ENCODE results near the gene CNDP1. TPM values are rescaled to one million over a fixed set of nuclear protein-coding genes. Genes with fewer than 3 reads are reported as not detected.

The CNDP1 gene
- polyA plus RNA-seq, 1 donor from 2014 or later: 2.1 TPM

DNA sequence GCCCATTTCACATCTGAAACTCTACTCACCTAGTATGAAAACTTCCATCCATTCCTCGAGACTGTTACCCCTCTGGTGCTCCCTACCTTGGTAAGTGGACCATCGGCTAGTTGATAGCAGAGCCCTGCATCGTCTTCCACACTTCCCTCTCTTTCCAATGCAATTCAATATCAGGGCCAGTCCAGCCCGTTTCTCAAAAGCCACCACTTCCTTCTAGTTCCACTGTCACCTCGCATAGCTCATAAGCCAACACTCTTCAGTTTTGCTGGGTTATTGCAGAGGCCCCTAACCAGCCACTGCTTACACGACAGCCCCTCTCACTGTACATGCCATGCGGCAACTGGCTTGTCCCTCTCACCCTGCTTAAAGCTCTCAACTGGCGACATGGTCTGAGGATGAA is 53.1 kb downstream of the CNDP1 start:
- H3K4me2 ChIP-seq (ENCODE audit: low read length): no peak overlapping the region
- no peaks in the 10 kb centered on the region for H3K27me3 ChIP-seq (ENCODE audit: insufficient read depth, low read depth, low read length)
- H3K9me2 ChIP-seq (ENCODE audit: insufficient read depth, low read length): no peaks in the 10 kb centered on the region
- no peak overlapping the region for H2AFZ ChIP-seq (ENCODE audit: low read depth, low read length)
- no peak overlapping the region for H3K27ac ChIP-seq (ENCODE audit: low read length)
- no peaks in the 10 kb centered on the region for H4K20me1 ChIP-seq (ENCODE audit: insufficient read depth)
- no peaks in the 10 kb centered on the region for H3F3A ChIP-seq (ENCODE audit: insufficient read depth, low read length, poor library complexity, severe bottlenecking)
- H3K79me2 ChIP-seq (replicated peaks; ENCODE audit: insufficient read depth, low read length): no peaks in the 10 kb centered on the region
- H3K36me3 ChIP-seq (ENCODE audit: insufficient read depth, low read length): no peaks in the 10 kb centered on the region
- TF ChIP-seq MXI1 (conservative IDR thresholded peaks at IDR 0.05; ENCODE audit: poor library complexity, severe bottlenecking): no peak
- TF ChIP-seq RAD21 (conservative IDR thresholded peaks at IDR 0.05): no peak
- TF ChIP-seq TAF1 (IDR thresholded peaks at IDR 0.05; ENCODE audit: low read depth): no peak
- no peak for TF ChIP-seq POLR2AphosphoS5 (IDR thresholded peaks at IDR 0.05)
- no peak for TF ChIP-seq EP300 (conservative IDR thresholded peaks at IDR 0.05; ENCODE audit: poor library complexity, severe bottlenecking)
- no peak for TF ChIP-seq EZH2 (IDR thresholded peaks at IDR 0.05; ENCODE audit: borderline replicate concordance, insufficient read depth, low read length, poor library complexity, severe bottlenecking)
- TF ChIP-seq, protein P1, sequence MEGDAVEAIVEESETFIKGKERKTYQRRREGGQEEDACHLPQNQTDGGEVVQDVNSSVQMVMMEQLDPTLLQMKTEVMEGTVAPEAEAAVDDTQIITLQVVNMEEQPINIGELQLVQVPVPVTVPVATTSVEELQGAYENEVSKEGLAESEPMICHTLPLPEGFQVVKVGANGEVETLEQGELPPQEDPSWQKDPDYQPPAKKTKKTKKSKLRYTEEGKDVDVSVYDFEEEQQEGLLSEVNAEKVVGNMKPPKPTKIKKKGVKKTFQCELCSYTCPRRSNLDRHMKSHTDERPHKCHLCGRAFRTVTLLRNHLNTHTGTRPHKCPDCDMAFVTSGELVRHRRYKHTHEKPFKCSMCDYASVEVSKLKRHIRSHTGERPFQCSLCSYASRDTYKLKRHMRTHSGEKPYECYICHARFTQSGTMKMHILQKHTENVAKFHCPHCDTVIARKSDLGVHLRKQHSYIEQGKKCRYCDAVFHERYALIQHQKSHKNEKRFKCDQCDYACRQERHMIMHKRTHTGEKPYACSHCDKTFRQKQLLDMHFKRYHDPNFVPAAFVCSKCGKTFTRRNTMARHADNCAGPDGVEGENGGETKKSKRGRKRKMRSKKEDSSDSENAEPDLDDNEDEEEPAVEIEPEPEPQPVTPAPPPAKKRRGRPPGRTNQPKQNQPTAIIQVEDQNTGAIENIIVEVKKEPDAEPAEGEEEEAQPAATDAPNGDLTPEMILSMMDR (IDR thresholded peaks at IDR 0.05; ENCODE audit: poor library complexity, severe bottlenecking): no peak
- no peak for TF ChIP-seq SMC3 (conservative IDR thresholded peaks at IDR 0.05; ENCODE audit: poor library complexity)
- TF ChIP-seq, protein P2, sequence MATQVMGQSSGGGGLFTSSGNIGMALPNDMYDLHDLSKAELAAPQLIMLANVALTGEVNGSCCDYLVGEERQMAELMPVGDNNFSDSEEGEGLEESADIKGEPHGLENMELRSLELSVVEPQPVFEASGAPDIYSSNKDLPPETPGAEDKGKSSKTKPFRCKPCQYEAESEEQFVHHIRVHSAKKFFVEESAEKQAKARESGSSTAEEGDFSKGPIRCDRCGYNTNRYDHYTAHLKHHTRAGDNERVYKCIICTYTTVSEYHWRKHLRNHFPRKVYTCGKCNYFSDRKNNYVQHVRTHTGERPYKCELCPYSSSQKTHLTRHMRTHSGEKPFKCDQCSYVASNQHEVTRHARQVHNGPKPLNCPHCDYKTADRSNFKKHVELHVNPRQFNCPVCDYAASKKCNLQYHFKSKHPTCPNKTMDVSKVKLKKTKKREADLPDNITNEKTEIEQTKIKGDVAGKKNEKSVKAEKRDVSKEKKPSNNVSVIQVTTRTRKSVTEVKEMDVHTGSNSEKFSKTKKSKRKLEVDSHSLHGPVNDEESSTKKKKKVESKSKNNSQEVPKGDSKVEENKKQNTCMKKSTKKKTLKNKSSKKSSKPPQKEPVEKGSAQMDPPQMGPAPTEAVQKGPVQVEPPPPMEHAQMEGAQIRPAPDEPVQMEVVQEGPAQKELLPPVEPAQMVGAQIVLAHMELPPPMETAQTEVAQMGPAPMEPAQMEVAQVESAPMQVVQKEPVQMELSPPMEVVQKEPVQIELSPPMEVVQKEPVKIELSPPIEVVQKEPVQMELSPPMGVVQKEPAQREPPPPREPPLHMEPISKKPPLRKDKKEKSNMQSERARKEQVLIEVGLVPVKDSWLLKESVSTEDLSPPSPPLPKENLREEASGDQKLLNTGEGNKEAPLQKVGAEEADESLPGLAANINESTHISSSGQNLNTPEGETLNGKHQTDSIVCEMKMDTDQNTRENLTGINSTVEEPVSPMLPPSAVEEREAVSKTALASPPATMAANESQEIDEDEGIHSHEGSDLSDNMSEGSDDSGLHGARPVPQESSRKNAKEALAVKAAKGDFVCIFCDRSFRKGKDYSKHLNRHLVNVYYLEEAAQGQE (IDR thresholded peaks at IDR 0.05; ENCODE audit: borderline replicate concordance): no peak
- H3K9me3 ChIP-seq (ENCODE audit: low read length): no peaks in the 10 kb centered on the region
- no peak overlapping the region for H3K4me3 ChIP-seq (ENCODE audit: low read length)
- no peak overlapping the region for H3K9ac ChIP-seq (ENCODE audit: low read length)

DNA sequence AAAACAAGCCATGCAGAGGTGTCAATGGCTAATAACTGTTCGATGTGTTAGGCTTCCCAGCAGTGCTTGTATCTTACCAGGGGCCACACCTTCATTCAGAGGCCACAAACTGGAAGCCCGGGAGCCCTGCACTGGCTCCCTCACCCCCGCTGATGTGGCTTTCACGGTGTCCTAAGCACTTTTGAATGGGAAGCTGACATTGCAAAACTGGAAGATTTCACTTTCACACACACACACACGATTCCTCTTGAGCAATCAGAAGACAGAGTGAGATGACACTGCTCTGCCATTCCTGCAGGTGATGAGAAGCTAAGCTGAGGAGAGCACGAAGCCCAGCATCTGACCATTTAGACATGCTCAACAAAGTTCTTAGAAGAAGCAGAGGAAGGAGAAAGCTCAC is 54.7 kb downstream of the CNDP1 start:
- no peaks in the 10 kb centered on the region for H3K9me2 ChIP-seq (ENCODE audit: insufficient read depth, low read length)
- no peak overlapping the region for H3K4me3 ChIP-seq (ENCODE audit: low read length)
- H3K9ac ChIP-seq (ENCODE audit: low read length): no peak overlapping the region
- H3K79me2 ChIP-seq (replicated peaks; ENCODE audit: insufficient read depth, low read length): no peaks in the 10 kb centered on the region
- H3K27me3 ChIP-seq (ENCODE audit: insufficient read depth, low read depth, low read length): no peaks in the 10 kb centered on the region
- H3K27ac ChIP-seq (ENCODE audit: low read length): no peak overlapping the region
- no peaks in the 10 kb centered on the region for H3K36me3 ChIP-seq (ENCODE audit: insufficient read depth, low read length)
- H3K4me2 ChIP-seq (ENCODE audit: low read length): no peak overlapping the region
- no peaks in the 10 kb centered on the region for H4K20me1 ChIP-seq (ENCODE audit: insufficient read depth)
- no peaks in the 10 kb centered on the region for H3F3A ChIP-seq (ENCODE audit: insufficient read depth, low read length, poor library complexity, severe bottlenecking)
- no peaks in the 10 kb centered on the region for H3K9me3 ChIP-seq (ENCODE audit: low read length)
- H2AFZ ChIP-seq (ENCODE audit: low read depth, low read length): no peak overlapping the region
- TF ChIP-seq POLR2AphosphoS5 (IDR thresholded peaks at IDR 0.05): no peak
- TF ChIP-seq SMC3 (conservative IDR thresholded peaks at IDR 0.05; ENCODE audit: poor library complexity): no peak
- TF ChIP-seq, protein P1 (IDR thresholded peaks at IDR 0.05; ENCODE audit: poor library complexity, severe bottlenecking): no peak
- TF ChIP-seq RAD21 (conservative IDR thresholded peaks at IDR 0.05): no peak
- no peak for TF ChIP-seq EP300 (conservative IDR thresholded peaks at IDR 0.05; ENCODE audit: poor library complexity, severe bottlenecking)
- TF ChIP-seq TAF1 (IDR thresholded peaks at IDR 0.05; ENCODE audit: low read depth): no peak
- no peak for TF ChIP-seq EZH2 (IDR thresholded peaks at IDR 0.05; ENCODE audit: borderline replicate concordance, insufficient read depth, low read length, poor library complexity, severe bottlenecking)
- no peak for TF ChIP-seq MXI1 (conservative IDR thresholded peaks at IDR 0.05; ENCODE audit: poor library complexity, severe bottlenecking)
- TF ChIP-seq, protein P2 (IDR thresholded peaks at IDR 0.05; ENCODE audit: borderline replicate concordance): no peak
